DMS 273 (cell line): Measurements from ENCODE around the gene SIX3.

ENCODE experiments used
- DNase-seq: peaks from one replicate; lab custom pipeline; 2025; ENCODE audit not compliant: unreplicated experiment; lab: John Stamatoyannopoulos, UW

Gene SIX3

DNA sequence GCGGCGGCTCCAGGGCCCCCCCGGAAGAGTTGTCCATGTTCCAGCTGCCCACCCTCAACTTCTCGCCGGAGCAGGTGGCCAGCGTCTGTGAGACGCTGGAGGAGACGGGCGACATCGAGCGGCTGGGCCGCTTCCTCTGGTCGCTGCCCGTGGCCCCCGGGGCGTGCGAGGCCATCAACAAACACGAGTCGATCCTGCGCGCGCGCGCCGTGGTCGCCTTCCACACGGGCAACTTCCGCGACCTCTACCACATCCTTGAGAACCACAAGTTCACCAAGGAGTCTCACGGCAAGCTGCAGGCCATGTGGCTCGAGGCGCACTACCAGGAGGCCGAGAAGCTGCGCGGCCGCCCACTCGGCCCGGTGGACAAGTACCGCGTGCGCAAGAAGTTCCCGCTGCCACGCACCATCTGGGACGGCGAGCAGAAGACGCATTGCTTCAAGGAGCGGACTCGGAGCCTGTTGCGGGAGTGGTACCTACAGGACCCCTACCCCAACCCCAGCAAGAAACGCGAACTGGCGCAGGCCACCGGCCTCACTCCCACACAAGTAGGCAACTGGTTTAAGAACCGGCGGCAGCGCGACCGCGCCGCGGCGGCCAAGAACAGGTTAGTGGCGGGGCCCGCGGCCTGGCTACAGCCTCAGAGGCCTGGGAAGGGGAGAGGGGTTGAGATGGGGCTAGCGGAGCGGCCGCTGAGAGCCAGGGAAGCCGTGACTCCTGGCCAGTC is 965 bp downstream of the SIX3 start:
- no peak for DNase-seq

DNA sequence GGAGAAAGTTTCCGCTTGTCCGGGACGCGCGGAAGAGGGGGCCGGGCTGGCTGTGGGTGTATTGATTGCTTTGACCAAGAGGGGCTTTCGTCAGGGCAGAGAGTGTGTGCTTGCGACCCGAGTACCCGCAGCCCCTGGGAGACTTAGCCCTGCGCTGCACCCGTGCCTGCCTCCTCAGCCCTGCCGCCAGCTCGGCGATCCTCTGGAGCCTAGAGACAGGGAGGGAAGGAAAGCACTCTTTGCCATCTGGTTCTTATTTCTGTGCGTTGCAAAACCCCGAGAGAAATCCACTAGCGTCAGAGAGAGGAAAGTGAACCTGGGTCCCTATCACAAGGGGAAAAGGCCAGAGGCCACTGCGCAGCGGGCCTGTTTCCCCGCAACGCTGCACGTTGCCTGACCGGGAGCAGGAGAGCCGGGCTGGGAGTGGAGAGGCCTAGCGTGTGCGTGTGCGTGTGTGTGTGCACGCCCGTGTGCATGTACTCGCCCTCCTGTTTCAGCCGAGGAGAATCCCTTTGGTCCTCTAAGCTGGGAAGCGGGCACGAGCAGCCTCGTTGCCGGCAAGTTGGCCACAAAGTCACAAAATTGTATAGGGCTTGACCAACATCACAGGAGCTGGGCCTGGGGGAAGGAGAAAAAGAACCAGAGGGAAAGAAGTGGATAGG is 1.7 kb downstream of the SIX3 start:
- peak; percentile 35 for DNase-seq

DNA sequence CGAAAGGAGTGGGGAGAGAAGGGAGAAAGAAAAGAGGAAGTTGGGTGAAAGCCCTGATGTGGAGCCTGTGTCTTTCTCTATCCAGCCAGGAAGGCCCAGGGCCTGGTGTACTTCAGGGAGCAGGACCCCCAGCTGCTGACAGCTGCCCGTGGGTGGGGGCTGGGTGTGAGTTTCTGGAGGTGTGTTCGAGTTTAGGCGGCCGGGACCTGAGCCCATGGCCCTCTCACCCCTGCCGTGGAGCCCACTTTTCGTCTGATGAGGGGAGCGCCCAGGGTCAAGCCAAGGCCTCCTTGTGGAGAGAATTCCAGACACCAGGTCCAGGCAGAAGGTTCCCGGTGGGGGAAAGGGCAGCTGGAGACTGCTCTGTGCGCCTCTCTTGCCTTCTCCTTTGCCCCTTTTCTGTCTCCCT is 2.2 kb downstream of the SIX3 start:
- no peak for DNase-seq

DNA sequence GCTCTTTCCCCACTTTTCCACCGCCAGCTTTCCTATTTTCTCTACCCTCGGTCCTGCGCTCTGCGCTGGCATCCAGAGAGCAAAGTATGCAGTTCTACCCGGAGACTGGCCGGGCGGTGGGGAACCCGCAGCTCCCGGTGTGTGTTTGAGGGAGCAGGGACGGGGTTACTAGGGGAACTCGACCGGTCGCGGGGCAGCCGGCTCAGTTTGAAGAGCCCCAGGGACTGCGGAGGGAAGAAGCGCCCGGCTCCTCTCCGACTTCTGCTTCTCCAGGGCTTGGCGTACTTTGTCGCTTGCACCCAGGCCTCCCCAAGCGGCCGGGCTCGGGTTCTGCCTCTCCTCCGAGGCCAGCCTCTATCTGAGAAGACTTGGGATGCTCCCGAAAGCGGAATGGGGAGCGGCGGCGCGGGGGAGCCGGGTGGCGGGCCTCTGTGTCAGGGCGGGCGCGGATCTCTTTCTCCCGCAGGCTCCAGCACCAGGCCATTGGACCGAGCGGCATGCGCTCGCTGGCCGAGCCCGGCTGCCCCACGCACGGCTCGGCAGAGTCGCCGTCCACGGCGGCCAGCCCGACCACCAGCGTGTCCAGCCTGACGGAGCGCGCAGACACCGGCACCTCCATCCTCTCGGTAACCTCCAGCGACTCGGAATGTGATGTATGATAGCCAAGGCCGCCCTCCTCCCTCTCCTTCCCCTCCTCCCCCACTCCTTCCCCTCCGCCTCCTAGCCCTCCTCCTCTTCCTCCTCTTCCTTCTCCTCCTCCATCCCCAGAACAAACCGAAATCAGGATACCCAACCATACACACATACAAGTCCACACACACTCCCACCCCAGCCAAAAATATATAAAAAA is 2.8 kb downstream of the SIX3 start:
- DNase-seq = no peak

DNA sequence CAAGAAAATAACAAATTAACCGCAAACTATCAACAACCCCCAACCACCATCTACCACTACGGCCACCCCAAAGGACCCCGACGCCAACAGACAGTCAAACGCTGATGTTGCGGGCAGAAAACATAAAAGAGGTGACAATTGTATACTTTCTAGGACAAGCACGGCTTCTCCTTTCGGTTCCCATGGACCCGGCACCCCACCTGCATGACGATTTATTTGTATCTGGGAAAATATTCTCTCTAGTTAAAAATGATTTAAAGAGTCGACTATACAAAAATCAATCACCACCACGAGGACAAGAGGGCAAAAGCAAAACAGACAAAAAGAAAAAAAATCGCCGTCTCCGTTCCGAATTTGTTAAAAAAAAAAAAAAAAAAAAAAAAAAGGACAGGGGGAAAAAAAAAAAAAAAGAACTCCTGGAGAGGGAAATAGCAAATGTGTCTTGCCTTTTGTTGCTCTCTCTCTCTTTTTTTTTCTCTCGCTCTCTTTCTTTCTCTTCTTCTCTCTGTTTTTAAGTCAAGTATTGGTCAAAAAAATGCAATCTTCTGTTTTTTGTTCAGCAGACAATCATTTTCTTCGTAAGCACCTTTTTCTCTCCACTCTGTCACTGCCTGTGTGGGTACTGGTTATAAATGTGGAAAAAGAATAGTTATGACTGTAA is 3.6 kb downstream of the SIX3 start:
- DNase-seq = no peak

DNA sequence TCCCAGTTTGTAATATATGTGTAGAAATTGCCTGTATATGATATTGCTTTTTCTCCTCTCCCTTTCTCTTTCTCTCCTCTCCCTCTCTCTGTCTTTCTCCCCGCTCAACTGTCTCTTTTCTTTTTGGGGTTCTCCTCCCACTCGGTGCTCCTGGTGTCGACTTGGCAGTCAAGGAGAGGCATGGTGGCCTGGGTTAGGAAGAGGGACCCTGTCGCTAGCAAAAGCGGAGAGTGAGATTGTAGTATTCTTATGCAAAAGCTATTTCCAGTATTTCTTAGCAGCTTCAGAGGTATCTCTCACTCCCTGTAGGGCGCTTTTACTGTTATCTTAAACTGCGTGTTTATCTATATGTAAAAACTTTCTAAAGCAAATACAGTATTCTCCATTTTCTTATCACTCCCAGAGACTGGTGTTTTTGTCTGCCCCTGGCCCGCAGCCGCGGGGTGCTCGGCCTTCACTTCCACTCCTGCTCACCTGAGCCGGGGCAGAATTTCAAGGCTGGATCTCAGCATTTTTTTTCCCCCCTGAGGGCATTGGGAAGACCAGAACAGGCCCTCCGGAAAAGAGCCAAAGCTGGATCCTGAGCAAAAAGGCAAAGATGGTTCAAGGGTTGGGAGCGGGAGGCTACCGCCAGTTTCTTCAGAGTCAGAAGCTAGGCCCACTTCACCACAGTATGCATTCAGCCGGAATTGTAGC is 4.3 kb downstream of the SIX3 start:
- no peak for DNase-seq

DNA sequence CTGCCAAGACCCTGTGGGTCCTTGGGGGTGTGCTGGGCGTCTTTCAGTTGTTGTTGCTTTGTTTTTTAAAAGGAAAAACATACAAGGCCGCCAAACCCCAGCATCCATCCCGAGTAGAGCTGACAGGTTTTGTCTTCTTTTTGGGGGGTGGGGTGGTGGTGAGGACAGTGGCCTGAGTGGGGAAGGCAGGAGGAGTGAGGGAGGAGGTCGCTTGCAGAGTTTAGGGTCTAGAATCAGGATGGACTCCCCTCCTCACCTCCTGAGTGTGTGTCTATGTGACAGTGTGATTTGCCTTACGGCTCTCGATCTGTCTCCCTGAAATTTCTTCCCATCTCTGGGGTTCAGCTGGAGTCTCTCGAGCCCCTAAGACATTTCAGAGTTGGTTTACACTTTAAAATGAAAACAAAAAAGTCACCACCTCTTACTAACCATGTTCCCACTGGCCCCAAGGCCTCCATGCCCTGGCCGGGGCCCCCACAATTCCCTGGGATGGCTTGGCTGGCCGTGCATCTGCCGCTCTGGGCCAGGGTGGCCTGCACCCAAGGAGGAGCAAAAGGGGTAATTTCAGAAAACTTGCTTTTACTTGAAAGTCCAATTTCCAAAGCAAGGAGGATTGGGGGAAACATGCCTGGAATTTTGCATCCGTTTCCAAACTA is 5.0 kb downstream of the SIX3 start:
- no peak for DNase-seq

DNA sequence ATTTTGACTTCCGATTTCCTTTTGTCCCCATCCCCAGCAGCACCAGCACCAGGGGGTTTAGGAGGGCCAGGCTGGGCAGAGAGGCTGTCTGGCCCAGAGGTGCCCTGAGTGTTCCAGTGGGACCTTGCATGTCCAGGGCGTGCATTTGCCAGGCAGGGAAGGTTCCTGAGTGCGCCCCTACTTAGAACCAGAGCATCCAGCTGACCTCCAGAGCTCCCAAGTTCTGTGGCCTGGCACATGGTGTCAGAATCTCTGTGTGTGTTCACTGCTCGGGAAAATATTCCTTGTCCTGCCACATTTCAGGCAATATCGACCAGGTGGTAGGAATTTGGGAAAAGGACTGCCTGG is 5.5 kb downstream of the SIX3 start:
- DNase-seq = no peak

DNA sequence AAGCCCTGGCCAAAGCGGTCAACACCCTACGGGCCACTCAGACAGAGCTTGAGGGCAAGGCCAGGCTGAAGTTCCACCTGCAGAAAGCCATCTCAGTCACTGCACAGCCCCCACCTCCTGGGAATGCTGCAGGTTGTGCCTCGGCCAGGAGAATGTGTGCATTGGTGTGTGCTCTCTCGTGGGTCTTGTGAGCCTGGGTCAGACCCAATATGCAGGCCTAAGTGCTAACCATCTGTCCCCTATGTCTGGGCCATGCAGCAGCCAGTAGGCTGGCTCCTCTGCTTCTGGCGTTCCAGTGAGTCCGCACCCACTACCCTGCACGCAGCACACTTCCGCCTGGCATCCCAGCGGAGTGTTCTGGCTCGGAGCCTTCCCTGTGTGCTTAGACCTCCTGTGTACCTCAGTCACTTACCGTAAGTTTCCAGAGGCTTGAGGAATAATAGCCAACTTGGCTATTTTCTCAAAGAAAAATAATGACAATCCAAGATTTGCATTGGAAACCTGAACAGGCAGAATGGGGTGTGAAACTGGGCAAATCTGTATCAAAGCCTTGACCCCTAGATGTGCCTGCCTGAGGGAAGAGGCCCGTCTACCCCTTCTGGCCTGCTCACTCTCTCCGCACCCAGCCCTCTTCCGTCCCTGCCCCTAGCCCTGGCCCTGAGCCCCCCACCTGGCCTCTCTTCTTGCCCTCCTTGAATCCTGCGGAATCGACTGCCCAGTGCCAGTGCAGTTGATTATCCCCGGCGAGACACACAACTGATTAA is 7.2 kb downstream of the SIX3 start:
- no peak for DNase-seq

DNA sequence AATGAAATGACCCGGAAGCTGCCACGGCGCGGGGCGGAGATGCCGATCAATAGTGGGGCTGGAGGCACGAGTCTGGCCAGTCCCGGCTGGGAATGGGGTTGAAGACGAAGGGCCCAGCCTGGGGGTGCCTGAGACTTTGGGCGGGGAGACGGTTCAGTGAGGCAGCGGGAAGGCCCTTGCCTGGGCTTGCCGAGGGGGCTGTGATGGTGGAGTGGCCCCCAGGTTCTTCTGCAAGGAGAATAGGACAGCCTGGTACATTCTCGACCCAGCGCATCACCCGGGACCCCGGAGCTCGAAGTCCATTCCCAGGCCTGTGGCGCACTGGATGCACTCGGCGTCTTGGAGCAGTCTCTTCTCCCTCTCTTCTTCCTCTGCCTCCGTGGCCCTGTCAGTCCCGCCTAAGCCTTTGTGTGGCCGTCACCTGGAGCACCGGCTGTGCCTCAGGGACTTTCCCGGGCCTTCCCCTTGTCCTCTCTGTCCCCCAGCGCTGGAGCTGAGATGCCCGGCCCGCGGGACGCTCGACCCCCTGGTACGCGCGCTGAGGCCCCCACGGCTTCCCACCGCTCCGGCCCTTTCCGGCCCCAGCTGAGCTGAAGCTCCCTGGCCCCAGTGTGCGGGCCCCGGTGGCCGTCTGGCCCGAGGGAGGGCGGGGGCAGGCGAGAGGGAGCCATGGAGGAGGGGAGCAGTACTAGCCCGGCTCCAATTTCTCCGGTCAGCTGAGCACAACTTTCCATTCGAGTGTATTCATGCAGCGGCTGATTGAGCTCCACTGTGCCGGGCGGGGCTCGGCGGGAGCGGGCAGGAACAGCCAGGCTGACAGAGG is 8.0 kb downstream of the SIX3 start:
- DNase-seq = no peak

DNA sequence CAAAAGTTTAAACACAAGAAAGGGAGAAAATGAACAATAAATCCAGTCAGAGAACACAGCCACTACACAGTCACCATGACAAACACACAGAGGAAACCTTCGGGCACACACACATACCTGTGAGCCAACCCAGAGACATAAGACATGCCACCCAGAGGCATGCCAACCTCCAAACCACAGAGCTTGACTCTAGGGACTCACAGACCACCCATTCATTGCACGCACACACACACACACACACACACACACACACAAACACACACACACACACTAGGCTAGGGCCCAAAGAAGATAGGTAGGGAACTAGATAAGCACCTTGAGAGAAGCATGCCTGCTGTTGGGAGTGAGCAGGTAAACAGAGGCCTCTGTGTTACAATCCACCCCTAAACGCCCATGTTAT is 9.1 kb downstream of the SIX3 start:
- DNase-seq = no peak

DNA sequence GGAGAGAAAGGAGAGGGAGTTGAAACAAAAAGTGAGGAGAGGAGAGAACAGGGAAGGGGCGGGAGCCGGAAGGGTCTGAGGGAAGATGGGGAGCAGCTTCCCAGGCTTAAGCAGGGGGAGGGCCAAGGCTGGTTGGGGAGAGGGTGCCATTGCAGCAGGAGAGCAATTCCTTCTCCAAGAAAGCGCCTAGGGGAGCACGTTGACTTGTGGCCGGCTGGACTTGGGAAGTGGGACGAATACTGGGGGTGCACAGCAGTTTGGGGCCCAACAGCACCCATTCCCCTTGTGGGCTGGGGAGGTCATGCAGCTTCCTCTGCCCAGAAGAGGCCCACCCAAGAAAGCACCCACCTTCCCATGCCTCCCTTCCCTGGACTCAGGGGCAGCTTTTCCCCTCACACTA is 9.6 kb downstream of the SIX3 start:
- no peak for DNase-seq

DNA sequence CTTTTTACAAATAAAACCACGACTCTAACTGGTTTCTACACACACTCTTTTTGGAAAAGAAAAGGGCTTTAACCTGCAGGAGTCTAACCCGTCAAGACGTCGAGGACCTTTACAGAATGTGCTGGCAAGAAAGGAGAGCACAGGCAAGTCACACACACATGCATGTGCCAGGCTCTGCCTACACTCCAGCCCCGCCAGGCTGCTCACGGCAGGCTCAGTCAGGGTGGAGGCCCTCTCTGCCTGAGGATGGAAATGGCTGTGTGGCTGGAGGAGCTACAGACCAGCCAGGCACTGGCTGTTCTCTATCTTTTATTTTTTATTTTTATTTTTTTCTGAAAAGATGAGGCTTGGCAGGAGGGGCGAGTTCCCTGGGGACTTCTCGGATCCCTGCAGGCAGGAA is 10.2 kb downstream of the SIX3 start:
- peak; percentile 56 for DNase-seq

DNA sequence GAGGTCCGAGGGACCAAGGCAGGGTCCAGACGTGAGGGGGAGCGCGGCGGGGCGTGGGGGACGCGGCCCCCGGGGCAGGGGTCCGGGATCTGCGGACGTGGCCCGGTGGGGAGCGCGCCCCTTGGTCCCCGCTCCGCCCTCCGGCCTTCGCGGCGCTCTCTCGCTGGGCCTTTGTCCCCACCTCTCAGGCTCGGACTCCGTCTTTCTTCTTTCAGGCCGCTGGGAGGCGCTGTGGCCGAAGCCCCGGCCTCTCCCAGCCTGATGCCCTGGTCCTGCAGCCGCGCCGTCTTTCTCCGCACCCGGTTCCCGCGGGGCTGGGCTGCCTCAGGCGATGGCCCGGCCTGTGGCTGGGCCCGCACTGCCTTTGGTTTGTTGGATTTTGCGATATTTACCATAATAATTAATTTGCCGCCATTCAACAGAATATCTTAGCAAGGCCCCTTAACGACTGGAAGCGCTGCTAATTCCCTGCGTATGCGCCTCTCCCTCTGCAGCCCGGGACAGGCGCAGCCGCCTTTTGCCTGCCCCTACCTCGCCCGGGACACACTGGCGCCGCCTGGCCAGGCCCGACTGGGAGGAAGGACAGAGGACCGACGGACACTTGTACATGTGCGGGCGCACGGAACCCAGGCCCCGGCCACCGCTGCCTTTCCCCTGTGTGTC is 10.8 kb downstream of the SIX3 start:
- peak; percentile 93 for DNase-seq

DNA sequence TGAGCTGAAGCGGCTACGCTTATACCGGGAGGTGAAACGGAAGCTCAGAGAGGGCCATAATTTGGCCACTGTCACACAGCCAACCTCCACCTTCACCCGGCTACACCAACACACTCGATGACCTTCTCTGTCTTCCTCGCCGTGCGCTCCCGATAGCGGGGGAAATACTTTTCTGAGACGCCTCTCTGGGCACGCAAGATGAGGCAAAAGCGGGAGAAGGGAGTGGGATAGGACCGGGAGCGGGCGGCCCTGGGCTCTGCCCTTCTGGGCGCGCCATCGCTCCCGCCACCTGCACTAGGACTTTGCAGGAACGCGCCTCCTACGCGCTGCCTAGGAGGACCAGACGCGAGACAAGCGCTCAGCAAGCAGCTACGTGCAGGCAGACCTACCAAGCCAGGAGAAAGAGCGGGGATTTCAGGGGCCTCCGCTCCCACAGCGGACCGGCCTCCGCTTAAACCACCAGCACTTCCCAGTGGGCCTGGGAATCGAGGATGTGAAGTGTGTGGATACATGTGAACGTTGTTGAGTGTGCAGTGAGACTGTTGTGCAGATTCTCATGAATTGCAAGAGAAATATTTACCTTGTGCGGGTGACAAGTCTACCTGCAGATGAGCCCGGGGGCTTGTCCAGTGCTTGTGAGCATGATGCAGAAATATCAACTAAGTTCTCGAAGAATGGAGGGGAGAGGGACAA is 11.4 kb downstream of the SIX3 start:
- DNase-seq = no peak

DNA sequence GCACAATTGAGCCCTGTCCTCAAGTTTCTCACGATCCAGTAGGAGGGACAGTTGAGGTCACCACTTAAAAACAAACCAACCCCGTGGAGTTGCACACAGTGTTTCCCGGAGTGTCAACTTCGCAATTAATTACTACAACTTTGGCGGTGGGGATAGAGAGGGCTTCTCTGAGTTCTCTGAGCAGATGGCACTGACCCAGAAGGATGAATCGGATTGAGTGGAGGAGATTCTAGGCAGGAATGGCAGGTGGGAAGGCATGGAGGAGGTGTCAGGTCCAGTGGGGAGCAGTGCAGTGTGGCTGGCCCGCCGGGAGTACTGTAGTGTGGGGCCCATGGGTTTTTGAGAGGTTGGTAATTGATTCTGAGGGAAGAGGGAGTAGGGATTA is 12.0 kb downstream of the SIX3 start:
- DNase-seq = no peak

DNA sequence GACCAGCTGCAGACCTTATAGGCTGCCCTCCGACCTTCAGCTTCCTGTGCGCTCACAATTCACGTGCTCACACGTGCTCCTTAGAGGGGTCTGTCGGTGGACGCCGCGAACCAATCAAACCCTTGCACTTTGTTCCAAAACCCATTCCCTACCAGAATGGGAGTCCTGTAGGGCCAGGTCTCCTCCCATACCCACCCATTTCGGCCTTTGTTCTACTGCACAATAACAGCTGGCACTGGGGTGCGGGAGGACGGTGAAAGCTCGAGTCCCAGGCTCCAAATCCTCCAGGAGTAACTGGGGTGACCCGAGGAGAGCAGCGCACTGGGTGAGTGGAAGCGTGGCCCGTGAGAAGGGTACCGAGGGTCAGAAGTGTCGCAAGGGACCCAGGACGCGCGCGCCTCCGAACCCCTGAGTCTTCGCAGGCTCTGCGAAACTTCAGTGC is 13.0 kb downstream of the SIX3 start:
- DNase-seq = no peak
